GM21717 (cell line): Measurements from ENCODE around the gene MAPK7.

Experiments
- ATAC-seq: cut with Tn5 transposase; IDR thresholded peaks from one replicate; pipeline ENCODE4 v1.9.1; 2021; ENCODE audit warnings: mild to moderate bottlenecking, moderate library complexity; ENCODE audit not compliant: unreplicated experiment

MAPK7 gene

GRCh38 chr17:19377602-19378415, 489 bp upstream of the MAPK7 start:
- peak; percentile 86 for ATAC-seq

DNA sequence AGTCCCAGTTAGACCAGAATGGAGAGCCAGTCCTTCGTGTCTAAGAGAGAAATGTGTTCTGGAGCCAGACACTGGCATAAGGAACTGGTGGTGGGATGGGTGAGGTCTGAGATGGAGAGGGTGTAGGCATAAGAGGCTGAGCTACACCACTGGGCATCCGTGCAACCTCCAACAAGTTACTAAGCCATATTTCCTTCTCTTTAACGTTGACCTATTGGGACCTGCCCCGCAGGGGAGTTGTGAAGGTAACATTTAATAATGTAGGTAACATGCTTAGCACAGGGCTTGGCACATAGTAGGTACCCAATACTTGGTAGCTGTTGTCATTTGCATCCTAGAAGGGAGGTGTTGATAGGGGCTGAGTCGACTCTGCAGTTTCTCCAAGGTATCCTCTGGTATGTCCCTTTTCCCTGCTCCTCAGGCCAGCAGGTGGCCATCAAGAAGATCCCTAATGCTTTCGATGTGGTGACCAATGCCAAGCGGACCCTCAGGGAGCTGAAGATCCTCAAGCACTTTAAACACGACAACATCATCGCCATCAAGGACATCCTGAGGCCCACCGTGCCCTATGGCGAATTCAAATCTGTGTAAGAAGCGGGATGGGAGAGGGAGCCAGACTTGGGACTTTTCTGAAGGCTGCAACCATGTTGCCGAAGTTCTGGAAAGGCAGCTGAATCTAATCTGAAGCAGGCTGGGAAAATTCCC, 1.2 kb downstream of the MAPK7 start:
- no peak for ATAC-seq

GRCh38 chr17:19380481-19381301, 2.4 kb downstream of the MAPK7 start:
- ATAC-seq: no peak

DNA sequence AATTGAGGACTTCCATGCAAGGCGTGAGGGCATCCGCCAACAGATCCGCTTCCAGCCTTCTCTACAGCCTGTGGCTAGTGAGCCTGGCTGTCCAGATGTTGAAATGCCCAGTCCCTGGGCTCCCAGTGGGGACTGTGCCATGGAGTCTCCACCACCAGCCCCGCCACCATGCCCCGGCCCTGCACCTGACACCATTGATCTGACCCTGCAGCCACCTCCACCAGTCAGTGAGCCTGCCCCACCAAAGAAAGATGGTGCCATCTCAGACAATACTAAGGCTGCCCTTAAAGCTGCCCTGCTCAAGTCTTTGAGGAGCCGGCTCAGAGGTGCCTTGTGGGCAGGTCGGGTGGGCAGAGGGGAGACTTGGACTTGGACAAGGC, 3.1 kb downstream of the MAPK7 start:
- no peak for ATAC-seq

DNA sequence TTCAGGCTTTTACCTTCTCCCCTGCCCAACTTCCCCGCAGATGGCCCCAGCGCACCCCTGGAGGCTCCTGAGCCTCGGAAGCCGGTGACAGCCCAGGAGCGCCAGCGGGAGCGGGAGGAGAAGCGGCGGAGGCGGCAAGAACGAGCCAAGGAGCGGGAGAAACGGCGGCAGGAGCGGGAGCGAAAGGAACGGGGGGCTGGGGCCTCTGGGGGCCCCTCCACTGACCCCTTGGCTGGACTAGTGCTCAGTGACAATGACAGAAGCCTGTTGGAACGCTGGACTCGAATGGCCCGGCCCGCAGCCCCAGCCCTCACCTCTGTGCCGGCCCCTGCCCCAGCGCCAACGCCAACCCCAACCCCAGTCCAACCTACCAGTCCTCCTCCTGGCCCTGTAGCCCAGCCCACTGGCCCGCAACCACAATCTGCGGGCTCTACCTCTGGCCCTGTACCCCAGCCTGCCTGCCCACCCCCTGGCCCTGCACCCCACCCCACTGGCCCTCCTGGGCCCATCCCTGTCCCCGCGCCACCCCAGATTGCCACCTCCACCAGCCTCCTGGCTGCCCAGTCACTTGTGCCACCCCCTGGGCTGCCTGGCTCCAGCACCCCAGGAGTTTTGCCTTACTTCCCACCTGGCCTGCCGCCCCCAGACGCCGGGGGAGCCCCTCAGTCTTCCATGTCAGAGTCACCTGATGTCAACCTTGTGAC, 3.6 kb downstream of the MAPK7 start:
- no peak for ATAC-seq

DNA sequence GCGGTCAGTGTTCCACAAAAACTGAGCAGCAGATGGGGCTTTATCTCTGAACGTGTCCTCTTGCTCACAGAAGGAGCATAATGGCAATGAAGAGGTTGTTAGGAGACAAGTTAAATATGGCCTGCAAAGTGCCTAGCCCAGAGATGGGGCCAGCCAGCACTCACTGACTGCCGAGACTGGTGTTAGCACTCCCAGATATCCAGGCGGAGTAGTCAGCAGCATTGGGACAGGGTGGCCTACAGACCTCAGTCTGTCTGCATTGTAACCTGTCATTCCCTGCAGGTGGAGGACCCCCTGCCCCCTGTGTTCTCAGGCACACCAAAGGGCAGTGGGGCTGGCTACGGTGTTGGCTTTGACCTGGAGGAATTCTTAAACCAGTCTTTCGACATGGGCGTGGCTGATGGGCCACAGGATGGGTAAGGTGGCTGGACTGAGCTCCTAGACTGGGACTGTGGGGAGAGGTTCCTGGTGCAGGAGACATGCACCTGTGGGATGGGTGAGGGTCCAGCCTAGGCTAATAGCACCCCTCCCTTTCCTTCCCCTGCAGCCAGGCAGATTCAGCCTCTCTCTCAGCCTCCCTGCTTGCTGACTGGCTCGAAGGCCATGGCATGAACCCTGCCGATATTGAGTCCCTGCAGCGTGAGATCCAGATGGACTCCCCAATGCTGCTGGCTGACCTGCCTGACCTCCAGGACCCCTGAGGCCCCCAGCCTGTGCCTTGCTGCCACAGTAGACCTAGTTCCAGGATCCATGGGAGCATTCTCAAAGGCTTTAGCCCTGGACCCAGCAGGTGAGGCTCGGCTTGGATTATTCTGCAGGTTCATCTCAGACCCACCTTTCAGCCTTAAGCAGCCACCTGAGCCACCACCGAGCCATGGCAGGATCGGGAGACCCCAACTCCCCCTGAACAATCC, 4.5 kb downstream of the MAPK7 start:
- no peak for ATAC-seq

DNA sequence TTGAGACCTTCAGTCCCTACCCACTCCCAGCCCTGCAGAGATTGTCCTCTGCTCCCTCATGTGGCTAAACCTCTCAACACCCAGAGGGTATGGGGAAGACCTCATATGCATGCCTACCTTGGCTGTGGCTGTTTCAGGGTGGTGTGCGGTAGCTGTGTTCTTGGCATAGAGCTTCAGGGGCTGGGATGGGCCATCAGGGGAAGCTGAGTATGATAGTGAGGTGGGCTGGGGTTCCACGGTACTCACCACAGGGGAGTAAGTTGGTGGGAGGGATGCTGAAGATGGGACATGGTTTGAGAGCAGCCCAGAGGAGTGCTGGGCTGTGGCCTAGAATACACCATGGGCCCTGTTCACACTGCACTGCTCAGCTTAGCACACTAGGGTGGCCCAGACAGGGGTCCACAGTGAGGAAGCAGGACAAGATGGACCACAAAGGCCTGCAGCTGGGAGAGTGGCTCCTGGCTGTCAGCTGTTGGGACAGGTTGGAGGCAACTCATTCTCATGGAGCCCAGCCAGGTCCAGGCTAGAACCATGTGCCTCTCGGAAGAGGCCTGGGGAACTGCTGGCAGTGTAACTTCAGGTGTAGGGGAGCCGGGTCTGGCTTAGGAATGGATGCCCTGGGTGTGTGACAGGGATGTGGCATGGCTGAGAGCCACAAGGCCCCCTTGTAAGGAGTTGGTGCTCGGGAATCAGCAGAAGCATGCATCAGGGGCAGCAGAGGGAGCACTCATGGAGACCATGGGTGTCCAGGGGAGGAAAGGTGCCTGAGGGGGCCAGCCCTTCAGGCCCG, 5.6 kb downstream of the MAPK7 start:
- no peak for ATAC-seq

DNA sequence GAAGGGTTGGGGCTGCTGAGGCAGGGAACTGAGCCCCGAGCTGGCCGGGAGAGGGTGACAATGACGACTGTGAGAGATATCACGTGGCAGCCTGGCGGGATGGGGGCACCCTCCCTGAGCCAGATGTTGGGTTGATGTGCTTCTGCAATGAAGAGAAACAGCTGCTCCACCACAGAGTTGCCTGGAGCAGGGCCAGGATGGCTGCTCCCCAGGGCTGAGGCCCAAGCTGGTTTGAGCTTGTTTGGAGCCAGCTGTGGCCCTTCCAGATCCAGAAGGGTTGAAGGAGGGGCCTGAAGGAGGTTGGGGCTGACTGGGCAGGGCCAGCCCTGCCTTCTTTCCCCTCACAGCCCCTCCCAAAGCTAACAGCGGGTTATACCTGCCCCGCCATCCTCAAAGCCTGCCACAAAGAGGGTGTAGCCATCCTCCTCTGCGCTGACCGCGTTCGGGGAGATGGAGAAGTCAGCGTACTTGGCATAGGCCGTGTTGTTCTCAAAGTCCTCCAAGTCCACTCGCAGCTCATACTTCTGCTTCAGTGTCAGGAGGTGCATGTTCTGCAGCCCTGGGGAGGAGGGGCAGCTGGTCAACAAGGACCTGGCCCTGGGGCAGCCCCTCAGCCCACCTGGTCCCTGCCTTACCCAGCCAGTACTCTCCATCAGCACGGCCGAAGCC, 6.6 kb downstream of the MAPK7 start:
- ATAC-seq: no peak

- ATAC-seq: no peak
These were observed 7.3 kb downstream of the MAPK7 start for GRCh38 chr17:19385521-19385983.

GRCh38 chr17:19386051-19386929, 8.0 kb downstream of the MAPK7 start:
- no peak for ATAC-seq

DNA sequence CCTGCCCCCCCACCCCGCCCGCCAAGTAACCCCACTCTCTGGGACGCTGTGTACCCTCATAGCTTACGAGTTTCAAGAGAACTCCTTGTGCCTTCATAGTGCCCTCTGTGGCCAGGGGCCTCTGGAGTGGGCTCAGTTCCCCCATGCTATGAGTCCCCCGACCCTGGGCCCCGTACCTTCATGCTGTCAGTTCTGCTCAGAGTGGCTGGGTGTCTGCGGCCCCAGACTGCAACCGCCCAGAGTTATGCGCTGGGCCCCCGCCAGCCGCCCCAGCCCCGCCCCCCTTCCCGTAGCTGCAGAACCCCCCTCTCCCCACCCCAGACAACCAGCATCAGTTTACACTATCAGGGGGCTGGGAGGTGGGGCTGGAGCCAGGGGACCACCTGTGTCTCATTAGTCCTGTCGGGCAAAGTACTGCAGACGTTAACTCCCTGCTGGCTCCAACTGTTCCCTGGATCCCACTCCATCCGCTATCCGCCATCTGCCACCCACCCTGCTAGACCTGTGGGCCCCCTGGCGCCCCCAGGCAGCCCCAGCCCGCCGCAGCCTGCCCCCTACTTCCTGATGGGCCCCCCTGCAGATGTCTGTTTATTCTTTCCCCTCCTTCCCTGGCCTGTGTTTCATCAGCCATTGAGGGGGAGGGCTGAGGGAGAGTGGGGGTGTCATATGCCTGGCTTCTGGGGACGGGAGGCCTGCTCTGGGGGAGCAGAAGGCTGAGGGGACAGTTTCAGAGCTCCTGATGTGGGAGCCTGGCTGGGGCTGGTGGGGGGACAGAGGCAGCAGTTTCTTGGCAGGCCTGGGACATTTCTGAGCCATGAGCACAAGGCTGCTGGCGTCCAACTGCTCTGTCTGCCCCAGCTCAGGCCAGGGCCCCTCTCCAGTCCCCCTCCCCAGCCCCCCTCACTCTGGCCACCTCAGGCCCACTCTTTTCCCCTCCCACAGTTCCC, 8.9 kb downstream of the MAPK7 start, which contains the start of gene MFAP4:
TSS of gene MFAP4 (minus strand) at position 217 of the 947 bp plus-strand sequence. CDS start at position 182, 35 bp downstream.
- no peak for ATAC-seq

DNA sequence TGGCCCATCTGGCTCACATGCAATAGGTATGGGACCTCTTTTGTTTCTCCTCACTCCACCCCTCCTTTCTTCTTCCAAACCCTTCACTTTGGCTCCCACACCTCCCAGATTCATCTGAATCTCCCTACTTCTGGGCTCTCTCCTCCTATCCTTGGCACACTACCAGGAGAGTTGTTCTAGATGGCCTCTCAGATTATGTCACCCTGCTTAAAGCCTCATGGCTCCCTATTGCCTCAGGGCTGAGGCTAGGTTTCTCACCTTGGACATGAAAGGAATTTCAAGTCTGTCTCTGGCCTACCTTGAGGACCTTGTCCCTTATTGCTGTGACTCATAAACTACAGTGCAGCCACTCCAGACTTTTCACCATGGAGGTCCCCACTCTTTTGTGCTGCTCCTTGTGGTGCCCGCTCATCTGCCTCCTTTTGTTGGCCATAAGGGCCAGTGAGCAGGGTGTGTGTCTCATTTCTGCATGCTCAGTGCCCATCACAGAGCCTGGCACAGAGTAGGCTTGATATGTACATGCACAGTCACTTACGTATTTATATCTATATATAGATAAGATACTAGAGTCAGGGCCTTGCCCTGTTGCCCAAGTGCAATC, 9.7 kb downstream of the MAPK7 start:
- ATAC-seq: no peak

DNA sequence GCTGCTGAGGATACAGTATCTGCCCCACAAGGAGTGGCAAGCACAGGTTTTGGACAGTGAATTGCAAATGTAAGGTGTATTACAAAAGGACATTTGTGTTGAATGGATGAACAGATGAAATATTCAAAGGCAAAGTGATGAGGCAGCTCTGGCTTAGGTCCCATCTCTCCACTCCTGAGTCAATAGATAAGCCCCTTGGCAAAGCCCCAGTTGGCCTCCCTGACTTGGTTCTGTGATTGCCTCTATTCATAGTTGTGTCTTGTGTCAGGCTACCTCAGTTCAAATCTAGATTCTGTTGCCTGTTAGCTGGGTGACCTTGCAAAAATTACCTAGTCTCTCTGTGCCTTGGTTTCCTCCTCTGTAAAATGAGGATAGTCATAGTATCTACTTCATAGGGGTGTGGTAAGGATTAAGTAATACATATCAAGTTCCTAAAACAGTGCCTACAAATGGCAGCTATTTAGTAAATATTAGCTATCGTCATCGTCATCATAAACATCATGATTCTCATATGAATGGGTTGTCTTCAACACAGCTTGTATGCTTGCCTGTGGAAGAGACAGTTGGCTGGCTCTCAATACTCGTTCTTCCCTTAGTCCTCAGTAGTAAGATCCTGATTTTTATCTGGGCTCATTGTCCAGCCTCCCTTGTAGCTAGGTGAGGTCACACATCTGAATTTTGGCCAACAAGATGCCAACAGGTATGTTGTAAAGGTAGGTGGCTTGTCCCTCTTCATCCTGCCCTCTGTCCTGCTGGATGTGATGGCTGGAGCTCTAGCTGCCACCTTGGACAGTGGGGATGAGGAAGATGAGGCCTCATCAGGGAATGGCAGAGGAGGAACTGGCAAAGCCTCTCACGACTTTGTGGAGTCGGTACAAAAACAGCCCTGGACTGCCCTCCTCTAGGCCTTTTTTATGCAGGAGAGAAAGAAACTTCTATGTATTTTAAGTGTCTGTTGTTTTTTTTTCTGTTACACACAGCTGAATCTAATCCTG, 10.8 kb downstream of the MAPK7 start:
- ATAC-seq: no peak

- no peak for ATAC-seq
These were observed 12.7 kb downstream of the MAPK7 start for GRCh38 chr17:19390951-19391350.

DNA sequence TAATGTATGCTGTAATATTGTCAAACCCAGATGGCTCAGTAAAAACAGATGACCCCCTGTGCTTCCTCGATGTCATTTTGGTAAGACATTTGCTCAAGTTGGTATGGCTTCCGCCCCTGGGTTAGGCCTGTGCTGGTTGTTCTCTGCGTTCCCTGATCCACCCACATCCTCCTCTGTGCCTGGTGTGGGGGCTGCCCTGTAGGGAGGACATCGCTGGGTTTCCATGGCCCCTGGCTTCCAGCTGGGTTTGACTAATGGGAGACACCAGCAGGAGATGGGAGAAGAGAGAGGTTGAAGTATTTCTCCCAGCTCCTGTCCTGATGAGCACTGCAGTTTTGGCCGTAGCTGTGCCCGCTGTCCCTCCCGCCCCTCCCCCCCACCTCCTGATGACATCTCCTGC, 13.1 kb downstream of the MAPK7 start:
- no peak for ATAC-seq
